K562 (cell line): ENCODE data around the gene PPDPF. TPM values are rescaled to one million over a fixed set of nuclear protein-coding genes. Genes with fewer than 3 reads are reported as not detected.
"Not testable (repeated sequence)": the region's sequence is repeated elsewhere in the genome, so short reads cannot be mapped to it uniquely, and the experiment has no call there.

ENCODE experiments used
- ATAC-seq: fragments of 200-7000 bp; cut with Tn5 transposase; 3 replicates; pipeline ENCODE4 v1.9.1; 2020; ENCODE audit warnings: moderate library complexity
- BruUV-seq: library from RNA; stranded (reverse); fragments of 400-500 nt; replicated peaks from 2 replicates; lab custom pipeline; 2021; lab: Mats Ljungman, UMichigan
- CTCF ChIA-PET: fragments of 300-600 bp; formaldehyde crosslinking; extraction: SDS; loops from one replicate; lab custom pipeline; 2021; ENCODE audit warnings: low intra/inter-chr PET ratio; lab: Yijun Ruan, JAX
- POLR2A ChIA-PET: fragments of 300-600, 350-650 bp; sonication (Branson Sonifier 250); formaldehyde crosslinking; extraction: SDS; loops from one replicate; lab custom pipeline; 2021; ENCODE audit warnings: antibody characterized with exemption, inconsistent platforms; lab: Yijun Ruan, JAX
- DNase-seq, 4 experiments: peaks; one replicate each; pipeline versions ENCODE4 v3.0.0 to v3.0.0-alpha.2; 2011 to 2018; ENCODE audit warnings: low spot score in 3 of 4, mixed read lengths in 3 of 4; ENCODE audit errors: extremely low read depth in 1 of 4
- FAIRE-seq: peaks from 2 replicates; lab custom pipeline; 2011; peaks lifted over from hg19 to GRCh38; lab: Jason Lieb, UNC
- H2AFZ ChIP-seq: 2 replicates; pipeline ENCODE4 v1.6.0; 2011; ENCODE audit warnings: low read depth, low read length, control low read depth, inconsistent platforms
- H3K27ac ChIP-seq: fragments of 200-600 bp; 3 replicates; pipeline ENCODE4 v1.8.0; 2011; ENCODE audit warnings: low read depth, mild to moderate bottlenecking, control low read depth, inconsistent platforms, low read length, moderate library complexity, mixed read lengths; ENCODE audit errors: extremely low read depth
- H3K27me3 ChIP-seq, 2 experiments: fragments of 300-600 bp in 1 of 2; 2 replicates in 1 of 2; 3 replicates in 1 of 2; pipeline versions ENCODE4 v1.6.0 to v1.8.0; 2011; ENCODE audit warnings: inconsistent platforms in 2 of 2, low read length in 2 of 2, mild to moderate bottlenecking in 1 of 2, mixed read lengths in 1 of 2, moderate library complexity in 1 of 2; ENCODE audit not compliant: control insufficient read depth in 2 of 2, insufficient read depth in 2 of 2
- H3K36me3 ChIP-seq: fragments of 300-600 bp; 3 replicates; pipeline ENCODE4 v1.8.0; 2011; ENCODE audit warnings: mild to moderate bottlenecking, low read length, inconsistent platforms; ENCODE audit not compliant: control insufficient read depth, insufficient read depth
- H3K4me1 ChIP-seq, 2 experiments: fragments of 200-600 bp in 1 of 2; replicated peaks in 1 of 2; 2 replicates in 1 of 2; 3 replicates in 1 of 2; pipeline versions ENCODE4 v1.5.1 to v1.8.0; 2011; ENCODE audit warnings: inconsistent platforms in 2 of 2, low read length in 2 of 2, mild to moderate bottlenecking in 1 of 2, mixed read lengths in 1 of 2, moderate library complexity in 1 of 2; ENCODE audit not compliant: control insufficient read depth in 2 of 2, insufficient read depth in 2 of 2
- H3K4me2 ChIP-seq: 2 replicates; pipeline ENCODE4 v1.6.1; 2011; ENCODE audit warnings: low read length, control low read depth, inconsistent platforms, mixed read lengths; ENCODE audit not compliant: insufficient read depth
- H3K4me3 ChIP-seq: fragments of 200-600 bp; sonication (generic), shearing (Covaris generic); 2 replicates; pipeline ENCODE4 v1.5.1; 2016; ENCODE audit warnings: control low read depth, inconsistent platforms
- H3K79me2 ChIP-seq: fragments of 200-600 bp; 3 replicates; pipeline ENCODE4 v1.8.0; 2011; ENCODE audit warnings: low read length, inconsistent platforms; ENCODE audit not compliant: control insufficient read depth, insufficient read depth
- H3K9ac ChIP-seq, 2 experiments: 2 replicates each; pipeline versions ENCODE4 v1.6.0 to v1.6.1; 2011; ENCODE audit warnings: low read depth in 2 of 2, low read length in 2 of 2, control low read depth in 1 of 2, inconsistent platforms in 1 of 2, mild to moderate bottlenecking in 1 of 2, mixed read lengths in 1 of 2; ENCODE audit not compliant: insufficient read depth in 1 of 2
- H3K9me1 ChIP-seq: one replicate; pipeline ENCODE4 v1.6.0; 2011; ENCODE audit warnings: inconsistent platforms, mild to moderate bottlenecking, low read length, moderate library complexity; ENCODE audit not compliant: control insufficient read depth, insufficient read depth
- H3K9me3 ChIP-seq: replicated peaks from 2 replicates; pipeline ENCODE4 v1.5.1; 2011; ENCODE audit warnings: low read depth, low read length, inconsistent platforms; ENCODE audit not compliant: control insufficient read depth, insufficient read depth
- H4K20me1 ChIP-seq: replicated peaks from 2 replicates; pipeline ENCODE4 v1.6.1; 2011; ENCODE audit warnings: low read length, inconsistent platforms, mixed read lengths; ENCODE audit not compliant: control insufficient read depth, insufficient read depth
- C11orf30 ChIP-seq: fragments of 450-650 bp; IDR thresholded peaks from 2 replicates; pipeline ENCODE4 v1.6.1; 2016; ENCODE audit warnings: low read depth, mild to moderate bottlenecking
- L3MBTL2 ChIP-seq: fragments of 450-650 bp; IDR thresholded peaks from 2 replicates; pipeline ENCODE4 v1.6.1; 2016; ENCODE audit warnings: mild to moderate bottlenecking, moderate library complexity
- MAFF ChIP-seq: IDR thresholded peaks from 2 replicates; pipeline ENCODE4 v1.6.1; 2012; ENCODE audit warnings: low read length, improper control_type of control experiment
- MAFG ChIP-seq: fragments of 450-650 bp; conservative IDR thresholded peaks from 2 replicates; pipeline ENCODE4 v1.6.1; 2016; ENCODE audit warnings: missing genetic modification characterization, missing compliant biosample characterization
- MAFK ChIP-seq: IDR thresholded peaks from 2 replicates; pipeline ENCODE4 v1.6.1; 2011; ENCODE audit warnings: low read length, improper control_type of control experiment
- SNAPC5 ChIP-seq: fragments of 250-450 bp; sonication (Bioruptor Pico); IDR thresholded peaks from 2 replicates; pipeline ENCODE4 v1.8.0; 2021; ENCODE audit warnings: moderate library complexity, mild to moderate bottlenecking, inconsistent platforms
- USF2 ChIP-seq: sonication (generic); formaldehyde crosslinking; IDR thresholded peaks from 2 replicates; pipeline ENCODE4 v1.5.0; 2020; ENCODE audit warnings: missing genetic modification reagents
- ZNF316 ChIP-seq: fragments of 450-650 bp; IDR thresholded peaks from 2 replicates; pipeline ENCODE4 v1.6.1; 2016
- whole genome bisulfite sequencing: fragments of 100-300 bp; shearing (Covaris generic); methylation state at CpG from one replicate; pipeline ENCODE4 v1.1.6; 2016; ENCODE audit warnings: low coverage, mixed read lengths; ENCODE audit not compliant: insufficient coverage; ENCODE audit errors: missing lambda C conversion rate; 5-methylcytosine and 5-hydroxymethylcytosine counted together
- in situ Hi-C: fragments of 300-500 bp; cut with MboI; formaldehyde crosslinking; loops from 4 replicates; pipeline ENCODE4 v1.15.0; 2018; ENCODE audit warnings: inconsistent platforms, mixed read lengths
- intact Hi-C: fragments of 100-400 bp; cut with micrococcal nuclease; formaldehyde crosslinking; loops from 2 replicates; pipeline ENCODE4 v1.14.2; 2022
- polyA plus RNA-seq, 8 experiments: library from polyadenylated mRNA; depleted of rRNA in 4 of 8; stranded (reverse) in 5 of 8; unstranded in 3 of 8; fragments of >200 nt; fragmentation: Nextera tagmentation in 2 of 8; fragmentation: Illumina TruSeq in 1 of 8; extraction: Ambion mirVana in 2 of 8; extraction: Trizol in 1 of 8; gene quantifications; 2 replicates each; pipeline versions ENCODE4 v1.2.1 to v1.2.3, GENCODE V29; 2011 to 2014; ENCODE audit warnings: inconsistent platforms in 1 of 8, missing spikeins in 1 of 8
- total RNA-seq, 7 experiments: library from RNA; depleted of rRNA in 6 of 7; stranded (reverse); fragments of >200 nt in 6 of 7; fragmentation: Illumina TruSeq in 2 of 7; extraction: Trizol in 2 of 7; gene quantifications; 2 replicates each; pipeline versions ENCODE4 v1.2.1 to v1.2.3, GENCODE V29; 2011 to 2021; ENCODE audit warnings: low replicate concordance in 1 of 7
- TF ChIP-seq, protein P1 (sequence below): sonication (generic); formaldehyde crosslinking; IDR thresholded peaks from 2 replicates; pipeline ENCODE4 v1.9.0; 2022; ENCODE audit warnings: mild to moderate bottlenecking, missing genetic modification reagents

The PPDPF gene
- total and polyA plus RNA-seq, 9 of the 15 experiments (the other 6 are each of a cell fraction or from before 2014, with no cell fraction given) = 0.77 to 233 (median 10.5) TPM

GRCh38 chr20:63479695-63480419 lies 40.7 kb upstream of the PPDPF start:
- CTCF ChIA-PET = not testable (repeated sequence)

DNA sequence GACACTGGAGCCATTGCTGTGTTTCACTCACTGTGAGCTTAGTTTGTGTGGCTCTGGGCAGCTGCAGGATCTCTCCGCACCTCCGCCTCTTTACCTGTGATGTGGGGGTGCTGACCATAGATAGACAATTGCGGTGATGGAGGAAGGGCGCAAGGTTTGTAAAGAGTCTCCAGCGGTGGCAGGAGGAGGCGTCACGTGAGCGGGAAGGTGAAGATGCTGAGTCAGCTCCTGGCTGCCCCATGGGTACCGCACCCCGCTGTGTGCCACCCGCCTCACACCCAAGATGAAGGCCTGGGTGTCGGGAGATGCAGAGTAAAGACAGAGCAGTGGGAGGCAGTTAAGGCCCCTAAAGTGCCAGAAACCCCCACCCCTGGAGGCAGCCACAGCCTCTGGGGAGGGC lies 39.1 kb upstream of the PPDPF start:
- Histone ChIP-seq H3K9me3 (no peaks in the 10 kb centered on the region), H3K9me1 (no peaks in the 10 kb centered on the region), H3K79me2 (no peaks in the 10 kb centered on the region), H3K4me3 (no peak overlapping the region), H2AFZ (no peak overlapping the region), H3K27ac (no peak overlapping the region), H3K27me3 (peaks cover 27 to 66% of the 10 kb centered on the region in 2 experiments; a peak in 4 of 5 replicates), H3K4me2 (no peak overlapping the region), H3K9ac (no peak overlapping the region), H3K4me1 (peaks cover 0 to 36% of the 10 kb centered on the region in 2 experiments; a peak in 2 of 5 replicates), H4K20me1 (0 out of 2 replicates have a peak, but pooled peaks cover 18% of the 10 kb centered on the region), H3K36me3 (no peaks in the 10 kb centered on the region)
- ChIA-PET CTCF (no interaction called here), POLR2A (no interaction called here)
- in situ Hi-C loops = no loop called here
- BruUV-seq = no TSS peak
- TF ChIP-seq MAFK (peak; percentile 62), L3MBTL2 (no peak), SNAPC5 (CRISPR knock-in tag) (no peak), C11orf30 (peak; percentile 84), USF2 (CRISPR knock-in tag) (peak; percentile 55), MAFF (peak; percentile 30), ZNF316 (peak; percentile 84), MAFG (peak; percentile 70)
- TF ChIP-seq, protein P1, sequence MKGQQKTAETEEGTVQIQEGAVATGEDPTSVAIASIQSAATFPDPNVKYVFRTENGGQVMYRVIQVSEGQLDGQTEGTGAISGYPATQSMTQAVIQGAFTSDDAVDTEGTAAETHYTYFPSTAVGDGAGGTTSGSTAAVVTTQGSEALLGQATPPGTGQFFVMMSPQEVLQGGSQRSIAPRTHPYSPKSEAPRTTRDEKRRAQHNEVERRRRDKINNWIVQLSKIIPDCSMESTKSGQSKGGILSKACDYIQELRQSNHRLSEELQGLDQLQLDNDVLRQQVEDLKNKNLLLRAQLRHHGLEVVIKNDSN (CRISPR knock-in tag) = peak; percentile 65
- ATAC-seq (no peak), FAIRE-seq (no peak), DNase-seq (no peak)
- WGBS = 9% methylated on average over 12 of the region's 12 CpGs
- intact Hi-C loops = no loop called here

More at GRCh38 chr20:63479695-63480419, 40.7 kb upstream of the PPDPF start:
- POLR2A ChIA-PET = interaction anchor here (0.6 kb wide), 1 partner anchor 35 kb away, joined by 3 read pairs; no protein-coding TSS in a partner anchor
- Histone ChIP-seq H3K4me1 (peaks cover 0 to 36% of the 10 kb centered on the region in 2 experiments; a peak in 2 of 5 replicates), H3K27me3 (peaks cover 33 to 80% of the 10 kb centered on the region in 2 experiments; a peak in 4 of 5 replicates), H4K20me1 (0 out of 2 replicates have a peak, but pooled peaks cover 14% of the 10 kb centered on the region)
- ATAC-seq, H3K4me3 ChIP-seq, intact Hi-C loops, FAIRE-seq, H3K9me3 ChIP-seq, H3K9ac ChIP-seq, in situ Hi-C loops, H3K79me2 ChIP-seq, H3K27ac ChIP-seq, DNase-seq, H3K4me2 ChIP-seq, H3K9me1 ChIP-seq, H3K36me3 ChIP-seq, H2AFZ ChIP-seq, BruUV-seq: not testable (repeated sequence)
- 1% methylated on average over 19 of the region's 32 CpGs for WGBS
